IPS-15b (cell line): Measurements from ENCODE around the gene STH.

Experiments
- H3K27me3 ChIP-seq: one replicate; pipeline ENCODE4 v1.6.1; 2013; ENCODE audit warnings: low read length; ENCODE audit not compliant: control insufficient read depth, insufficient read depth
- H3K36me3 ChIP-seq: one replicate; pipeline ENCODE4 v1.6.1; 2013; ENCODE audit warnings: low read length; ENCODE audit not compliant: control insufficient read depth, insufficient read depth
- H3K4me1 ChIP-seq: one replicate; pipeline ENCODE4 v1.6.1; 2013; ENCODE audit warnings: mild to moderate bottlenecking, low read length; ENCODE audit not compliant: control insufficient read depth, insufficient read depth
- H3K4me3 ChIP-seq: one replicate; pipeline ENCODE4 v1.5.1; 2013; ENCODE audit warnings: low read depth, low read length
- H3K9ac ChIP-seq: one replicate; pipeline ENCODE4 v1.6.1; 2013; ENCODE audit warnings: low read depth, mild to moderate bottlenecking, low read length
- H3K9me3 ChIP-seq: one replicate; pipeline ENCODE4 v1.6.1; 2013; ENCODE audit warnings: mild to moderate bottlenecking, low read length; ENCODE audit not compliant: control insufficient read depth, insufficient read depth

STH gene

DNA sequence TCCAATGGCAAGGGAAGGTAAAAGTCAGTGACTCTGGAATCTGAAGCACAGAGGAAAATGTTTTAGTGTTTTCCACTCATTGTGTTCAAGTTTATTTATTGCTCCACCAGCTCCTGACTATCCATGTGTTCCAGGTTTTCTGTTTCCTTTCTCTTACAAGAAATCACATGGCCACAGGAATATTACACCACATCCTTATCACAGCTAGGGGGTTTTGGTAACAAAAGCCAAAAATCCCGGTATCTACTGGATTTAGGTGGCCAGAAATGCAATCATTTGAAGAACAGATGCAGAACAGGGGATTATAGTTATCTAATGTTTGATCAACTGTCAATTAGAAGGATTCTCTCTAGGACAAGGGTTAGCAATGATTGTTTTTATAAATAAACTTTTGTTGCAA is 47.9 kb downstream of the STH start:
- no peak overlapping the region for H3K4me3 ChIP-seq
- no peaks in the 10 kb centered on the region for H3K4me1 ChIP-seq
- no peaks in the 10 kb centered on the region for H3K9me3 ChIP-seq
- no peaks in the 10 kb centered on the region for H3K27me3 ChIP-seq
- H3K9ac ChIP-seq = no peak overlapping the region
- peaks cover 21% of the 10 kb centered on the region for H3K36me3 ChIP-seq

DNA sequence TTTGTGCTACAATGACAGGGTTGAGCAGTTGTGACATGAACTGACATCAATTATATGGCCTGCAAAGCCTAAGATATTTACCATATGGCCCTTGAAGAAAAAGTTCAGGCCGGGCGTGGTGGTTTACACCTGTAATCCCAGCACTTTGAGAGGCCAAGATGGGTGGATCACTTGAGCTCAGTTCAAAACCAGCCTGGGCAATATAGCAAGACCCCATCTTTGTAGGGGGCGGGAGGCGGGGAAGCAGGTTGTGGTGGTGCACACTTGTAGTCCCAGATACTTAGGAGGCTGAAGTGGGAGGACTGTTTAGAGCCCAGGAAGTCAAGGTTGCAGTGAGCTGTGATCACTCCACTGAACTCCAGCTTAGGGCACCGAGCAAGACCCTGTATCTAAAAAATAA is 48.3 kb downstream of the STH start:
- H3K9ac ChIP-seq = no peak overlapping the region
- no peaks in the 10 kb centered on the region for H3K4me1 ChIP-seq
- no peaks in the 10 kb centered on the region for H3K9me3 ChIP-seq
- no peak overlapping the region for H3K4me3 ChIP-seq
- H3K27me3 ChIP-seq = no peaks in the 10 kb centered on the region
- peaks cover 21% of the 10 kb centered on the region for H3K36me3 ChIP-seq

DNA sequence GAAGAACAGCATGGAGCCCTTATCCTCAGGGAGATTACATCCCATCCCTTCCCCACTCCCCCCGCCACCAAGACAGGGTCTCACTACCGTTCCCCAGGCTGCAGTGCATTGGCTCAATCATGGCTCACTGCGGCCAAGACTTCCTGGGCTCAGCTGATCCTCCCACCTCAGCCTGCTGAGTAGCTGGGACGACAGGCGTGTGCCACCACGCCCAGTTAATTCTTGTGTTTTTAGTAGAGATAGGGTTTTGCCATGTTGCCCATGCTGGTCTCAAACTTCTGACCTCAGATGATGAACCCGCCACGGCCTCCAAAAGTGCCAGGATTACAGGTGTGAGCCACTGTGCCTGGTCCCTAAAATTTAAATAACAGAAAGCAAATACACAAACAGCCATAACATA is 48.8 kb downstream of the STH start:
- Histone ChIP-seq H3K4me3 (no peak overlapping the region), H3K9me3 (no peaks in the 10 kb centered on the region), H3K36me3 (peaks cover 21% of the 10 kb centered on the region), H3K9ac (no peak overlapping the region), H3K4me1 (no peaks in the 10 kb centered on the region), H3K27me3 (no peaks in the 10 kb centered on the region)
